Hepatocyte (in vitro differentiated cells): ENCODE data around the gene TMPRSS2.

Experiments
- EZH2 ChIP-seq: fragments of 200-600 bp; sonication (generic); IDR thresholded peaks from 2 replicates; pipeline ENCODE4 v1.6.1; 2016; ENCODE audit warnings: antibody characterized with exemption, mild to moderate bottlenecking, borderline replicate concordance
- EZH2phosphoT487 ChIP-seq: fragments of 200-600 bp; sonication (generic); IDR thresholded peaks from one replicate; pipeline ENCODE4 v1.6.1; 2018; ENCODE audit warnings: antibody characterized with exemption, mild to moderate bottlenecking, low read depth, moderate library complexity; ENCODE audit not compliant: unreplicated experiment, severe bottlenecking
- TF ChIP-seq, protein P1 (sequence below): fragments of 200-600 bp; sonication (generic); IDR thresholded peaks from 2 replicates; pipeline ENCODE4 v1.5.1; 2016; ENCODE audit warnings: antibody characterized with exemption, mild to moderate bottlenecking; ENCODE audit not compliant: poor library complexity

GRCh38 chr21:41425954-41426675 lies 81.8 kb downstream of the TMPRSS2 start, which contains the start of gene MX1:
- TF ChIP-seq, protein P1, sequence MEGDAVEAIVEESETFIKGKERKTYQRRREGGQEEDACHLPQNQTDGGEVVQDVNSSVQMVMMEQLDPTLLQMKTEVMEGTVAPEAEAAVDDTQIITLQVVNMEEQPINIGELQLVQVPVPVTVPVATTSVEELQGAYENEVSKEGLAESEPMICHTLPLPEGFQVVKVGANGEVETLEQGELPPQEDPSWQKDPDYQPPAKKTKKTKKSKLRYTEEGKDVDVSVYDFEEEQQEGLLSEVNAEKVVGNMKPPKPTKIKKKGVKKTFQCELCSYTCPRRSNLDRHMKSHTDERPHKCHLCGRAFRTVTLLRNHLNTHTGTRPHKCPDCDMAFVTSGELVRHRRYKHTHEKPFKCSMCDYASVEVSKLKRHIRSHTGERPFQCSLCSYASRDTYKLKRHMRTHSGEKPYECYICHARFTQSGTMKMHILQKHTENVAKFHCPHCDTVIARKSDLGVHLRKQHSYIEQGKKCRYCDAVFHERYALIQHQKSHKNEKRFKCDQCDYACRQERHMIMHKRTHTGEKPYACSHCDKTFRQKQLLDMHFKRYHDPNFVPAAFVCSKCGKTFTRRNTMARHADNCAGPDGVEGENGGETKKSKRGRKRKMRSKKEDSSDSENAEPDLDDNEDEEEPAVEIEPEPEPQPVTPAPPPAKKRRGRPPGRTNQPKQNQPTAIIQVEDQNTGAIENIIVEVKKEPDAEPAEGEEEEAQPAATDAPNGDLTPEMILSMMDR: no peak
- no peak for TF ChIP-seq EZH2phosphoT487
- no peak for TF ChIP-seq EZH2
